HG03045 (cell line): ENCODE results near the gene SH3RF2.
A peak's percentile ranks its signal among the peaks of the same experiment; 100 is the strongest.
"Not testable (repeated sequence)": the region's sequence is repeated elsewhere in the genome, so short reads cannot be mapped to it uniquely, and the experiment has no call there.

Experiments used
- ATAC-seq: cut with Tn5 transposase; IDR thresholded peaks from one replicate; pipeline ENCODE4 v1.9.1; 2021; ENCODE audit warnings: mild to moderate bottlenecking, moderate library complexity; ENCODE audit not compliant: unreplicated experiment

SH3RF2 gene

GRCh38 chr5:146070746-146071145 lies 134.4 kb downstream of the SH3RF2 start:
- no peak for ATAC-seq

DNA sequence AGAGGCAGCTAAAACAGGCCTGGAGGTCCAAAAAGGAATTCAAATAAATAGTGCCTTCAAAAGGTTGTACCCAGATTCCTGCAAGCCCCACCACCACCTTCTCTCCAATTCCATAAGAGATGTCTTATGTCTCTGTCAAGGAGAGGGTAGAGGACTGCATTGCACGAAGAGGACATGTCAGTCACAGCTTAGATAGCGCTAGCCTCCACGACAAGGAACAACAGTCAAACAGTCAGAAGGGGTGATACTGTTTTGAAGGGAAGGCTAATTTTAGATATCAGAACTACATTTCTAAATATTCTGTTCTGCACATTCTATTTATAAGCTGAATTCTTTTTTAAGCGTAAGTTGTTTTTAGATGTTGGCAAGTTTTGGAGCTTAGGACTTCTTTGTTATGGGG lies 134.8 kb downstream of the SH3RF2 start:
- ATAC-seq, result no peak

- ATAC-seq, result no peak
Measured at GRCh38 chr5:146072595-146072994, 136.2 kb downstream of the SH3RF2 start.

DNA sequence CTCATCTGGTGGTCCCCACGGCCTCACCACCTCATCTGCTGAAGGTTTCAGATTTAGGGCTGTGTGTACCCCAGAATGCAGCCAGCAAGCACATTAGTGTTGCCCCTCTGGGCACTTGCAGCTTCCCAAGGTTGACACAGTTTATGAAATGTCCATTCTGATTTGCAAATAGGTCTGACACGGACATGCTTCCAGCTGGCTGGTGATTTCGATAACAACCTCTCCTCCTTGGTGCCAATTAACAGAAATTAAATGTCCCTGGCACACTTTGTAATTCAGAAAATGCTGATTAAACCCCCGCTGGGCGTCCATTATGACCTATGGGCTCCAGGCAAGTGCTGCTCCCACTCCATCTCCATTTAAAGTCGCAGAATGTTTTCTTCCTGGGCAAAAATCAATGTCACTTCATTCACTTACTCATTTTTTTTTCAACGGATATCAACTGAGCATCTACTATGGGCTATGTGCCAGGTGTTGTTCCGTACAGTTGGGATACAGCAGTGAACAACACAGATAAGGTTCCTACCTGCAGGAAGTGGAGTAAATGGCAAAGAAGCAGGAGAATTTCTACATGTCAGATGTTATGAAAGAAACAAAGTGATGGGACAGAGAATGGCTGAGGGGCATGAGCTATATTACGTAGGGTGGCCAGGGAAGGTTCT lies 137.0 kb downstream of the SH3RF2 start:
- ATAC-seq, result no peak

DNA sequence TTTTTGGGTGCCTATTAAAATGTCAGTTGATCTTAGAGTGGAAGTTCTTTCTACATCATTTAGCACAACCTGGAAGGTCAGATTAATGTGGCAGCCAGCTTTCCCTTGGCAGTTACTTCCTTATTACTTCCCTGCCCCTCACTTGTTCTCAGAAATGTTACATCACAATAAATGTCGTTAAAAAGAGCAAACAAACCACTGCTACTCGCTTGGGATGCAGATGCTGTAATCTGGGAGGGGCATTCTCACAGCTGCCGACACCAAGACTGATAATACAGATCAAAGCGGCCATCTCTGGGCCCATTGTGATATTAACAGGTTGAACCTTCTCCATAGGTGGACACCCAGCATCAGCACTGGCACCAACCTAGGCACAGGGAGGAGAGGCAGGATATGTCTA lies 139.7 kb downstream of the SH3RF2 start:
- no peak for ATAC-seq

- no peak for ATAC-seq
Measured at GRCh38 chr5:146076455-146076854, 140.1 kb downstream of the SH3RF2 start.

- ATAC-seq, result no peak
Measured at GRCh38 chr5:146078566-146078965, 142.2 kb downstream of the SH3RF2 start.

DNA sequence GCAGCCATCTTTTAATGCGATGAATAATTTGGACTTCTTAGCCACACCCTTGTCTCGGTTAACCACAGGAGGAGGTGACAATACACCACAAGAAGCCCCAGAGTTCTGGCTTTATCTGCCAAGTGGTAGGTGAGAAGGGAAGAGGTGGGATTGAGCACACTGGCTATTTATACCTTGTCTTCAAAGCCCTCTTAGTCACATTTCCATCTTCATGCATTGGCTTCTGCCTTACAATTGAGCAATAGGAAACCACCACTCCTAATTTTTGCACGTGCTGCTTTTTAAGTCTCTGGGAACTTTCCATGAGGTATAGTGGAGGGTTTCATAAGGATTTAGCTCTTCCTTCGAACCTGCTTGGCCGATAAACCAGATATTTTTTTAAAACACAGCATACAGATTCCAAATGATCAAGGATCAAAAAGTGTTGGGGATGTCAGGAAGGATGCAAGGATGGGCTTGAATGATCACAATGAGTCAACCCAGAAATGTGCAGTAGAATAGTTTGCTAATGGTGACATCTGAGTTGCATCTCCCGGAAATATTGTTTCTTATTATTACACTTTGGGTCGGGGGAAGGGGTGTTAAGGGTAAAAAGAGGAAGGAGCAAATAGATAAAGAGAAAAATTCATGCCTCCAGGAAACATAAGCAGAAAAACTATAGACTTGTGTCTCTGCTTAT lies 143.5 kb downstream of the SH3RF2 start:
- ATAC-seq, result no peak

- no peak for ATAC-seq
Measured at GRCh38 chr5:146081556-146081955, 145.2 kb downstream of the SH3RF2 start.

DNA sequence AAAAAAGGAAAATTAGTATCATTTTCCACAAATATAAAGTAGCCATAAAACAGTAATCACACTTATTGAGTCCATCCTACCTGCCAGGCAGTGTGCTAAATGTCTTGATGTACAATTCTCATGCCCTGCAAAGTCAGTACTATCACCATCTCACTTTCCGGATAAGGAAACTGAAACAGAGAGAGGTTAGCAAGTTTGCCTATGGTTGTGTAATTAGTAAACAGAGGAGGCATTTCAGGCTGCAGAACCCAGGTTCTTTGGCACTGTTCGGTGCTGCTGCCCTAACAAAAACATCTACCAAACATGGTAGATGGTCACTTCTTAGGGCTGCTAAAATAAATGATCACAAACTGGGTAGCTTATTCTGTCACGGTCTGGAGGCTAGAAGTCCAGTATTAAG lies 146.4 kb downstream of the SH3RF2 start:
- ATAC-seq, result peak; percentile 91

DNA sequence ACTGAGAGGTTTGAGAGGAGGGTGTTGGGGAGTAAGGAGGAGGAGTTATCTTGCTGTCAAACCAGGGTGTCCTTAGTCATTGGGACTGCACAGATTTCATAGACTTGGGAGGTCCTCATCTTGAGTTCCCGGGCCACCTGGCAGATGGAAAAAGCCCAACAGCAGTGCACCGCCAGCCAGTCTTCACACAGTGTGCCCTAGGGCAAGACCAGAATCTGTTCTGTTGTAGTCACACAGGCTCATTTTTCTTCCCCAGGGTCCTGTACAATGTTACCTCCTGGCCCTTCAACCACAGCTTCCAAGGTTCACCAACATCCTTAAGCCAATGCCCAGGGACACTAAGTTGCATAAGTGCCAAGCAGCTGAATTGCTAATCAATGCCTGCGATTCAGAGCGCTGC lies 148.0 kb downstream of the SH3RF2 start:
- ATAC-seq, result no peak

DNA sequence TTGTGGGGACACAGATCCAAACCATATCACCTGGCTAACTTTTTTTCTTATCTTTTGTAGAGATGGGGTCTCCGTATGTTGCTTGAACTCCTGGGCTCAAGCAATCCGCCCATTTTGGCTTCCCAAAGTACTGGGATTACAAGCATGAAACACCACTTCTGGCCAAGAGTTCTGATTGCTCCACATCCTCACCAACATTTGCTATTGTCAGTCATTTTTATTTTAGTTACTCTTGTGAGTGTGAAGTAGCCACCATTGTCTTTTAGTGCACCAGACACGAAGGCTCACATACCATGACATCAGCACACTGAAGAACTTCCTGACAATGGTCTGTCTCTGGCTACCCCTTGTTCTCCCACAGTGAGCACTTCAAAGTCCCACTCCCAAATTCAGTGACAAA lies 151.7 kb downstream of the SH3RF2 start:
- no peak for ATAC-seq

DNA sequence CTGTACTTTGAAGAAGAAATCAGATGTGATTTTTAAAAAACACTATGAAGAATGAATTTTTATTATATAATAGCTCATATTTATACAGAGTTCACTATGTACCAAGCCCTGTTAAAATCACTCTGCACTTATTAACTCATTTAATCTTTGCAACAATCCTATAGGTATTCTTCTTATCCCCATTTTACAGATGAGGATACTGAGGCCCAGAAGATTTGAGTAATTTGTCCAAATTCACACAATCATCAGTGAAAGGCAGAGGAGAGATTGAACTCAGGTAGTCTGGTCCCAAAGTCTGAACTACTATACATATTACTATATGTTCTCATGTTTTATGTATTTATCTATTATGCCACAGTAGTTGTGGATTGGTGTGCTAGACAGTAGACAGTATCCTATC lies 152.9 kb downstream of the SH3RF2 start:
- no peak for ATAC-seq

DNA sequence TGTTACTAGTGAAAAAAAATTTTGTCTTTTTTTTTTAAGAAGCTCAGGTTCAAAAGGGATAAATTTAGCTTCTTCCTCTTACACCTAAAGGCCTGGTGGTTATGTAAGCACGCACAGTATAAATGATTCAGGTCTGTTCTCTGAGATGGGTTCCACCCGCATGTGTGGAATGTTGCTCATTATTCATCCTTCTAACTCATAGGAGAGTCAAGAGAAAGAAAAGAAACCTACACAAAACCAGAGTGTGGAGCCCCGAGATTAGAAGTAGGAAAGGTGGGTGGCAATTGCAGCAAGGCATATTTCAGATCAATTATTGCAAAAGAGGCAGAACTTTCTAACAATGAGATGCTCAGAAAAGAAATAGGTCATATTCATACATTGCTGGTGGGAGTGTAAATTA lies 155.5 kb downstream of the SH3RF2 start:
- ATAC-seq, result no peak

DNA sequence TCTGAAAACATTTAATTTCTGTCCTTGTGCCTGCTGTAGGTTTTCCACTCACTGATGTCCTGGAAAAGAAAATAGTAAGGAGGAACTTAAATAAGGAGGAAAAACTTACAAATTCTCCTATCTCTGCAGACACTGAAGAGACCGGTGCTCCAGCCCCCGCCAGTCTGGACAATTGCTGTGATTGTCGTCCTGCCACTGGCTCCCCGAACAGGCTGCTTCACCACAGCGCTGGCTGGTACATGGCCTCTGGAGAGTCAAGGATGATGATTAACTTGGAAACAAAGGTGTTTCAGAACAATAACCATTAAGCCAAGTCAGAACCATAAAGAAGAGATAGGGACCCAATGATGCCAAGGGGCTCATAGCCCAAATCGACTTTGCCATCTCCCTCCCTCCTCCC lies 161.7 kb downstream of the SH3RF2 start:
- no peak for ATAC-seq

DNA sequence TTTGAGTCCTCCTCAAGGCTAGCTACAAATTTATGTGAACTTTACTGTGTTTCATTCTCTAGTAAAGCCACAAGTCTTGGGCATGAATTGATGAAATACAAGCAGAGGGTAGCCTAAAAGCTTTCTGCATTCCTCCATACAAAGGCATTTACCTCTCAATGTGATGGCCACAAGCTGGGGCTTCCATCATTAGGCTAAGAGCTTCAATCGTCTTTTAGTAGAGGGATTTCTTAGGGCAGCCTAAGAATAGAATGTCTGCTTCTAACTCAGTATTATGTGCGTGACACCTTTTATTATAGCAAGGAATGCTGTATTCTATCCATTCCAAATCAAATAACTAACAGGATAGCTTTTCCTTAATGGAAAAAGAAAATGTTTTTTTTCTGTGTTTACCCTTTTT lies 165.3 kb downstream of the SH3RF2 start:
- no peak for ATAC-seq

DNA sequence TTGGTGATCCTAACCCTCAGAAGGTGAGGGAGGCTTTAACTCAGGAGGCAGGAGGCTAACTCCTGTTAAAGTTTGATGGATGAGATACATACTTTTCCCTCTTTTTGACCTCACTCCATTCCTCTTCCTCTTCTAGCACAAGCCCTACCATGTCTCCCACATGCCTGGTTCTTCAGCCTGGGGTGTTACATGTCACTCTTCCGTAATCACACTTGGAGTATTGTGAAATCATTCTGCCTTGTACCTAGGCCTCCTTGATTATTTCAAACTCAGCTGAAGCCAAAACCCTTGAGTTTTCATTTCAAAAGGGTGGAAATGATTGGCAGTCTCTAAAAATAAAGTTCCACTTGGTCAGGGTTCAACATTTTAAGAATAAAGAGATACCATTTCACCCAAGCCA lies 167.2 kb downstream of the SH3RF2 start:
- ATAC-seq, result no peak

DNA sequence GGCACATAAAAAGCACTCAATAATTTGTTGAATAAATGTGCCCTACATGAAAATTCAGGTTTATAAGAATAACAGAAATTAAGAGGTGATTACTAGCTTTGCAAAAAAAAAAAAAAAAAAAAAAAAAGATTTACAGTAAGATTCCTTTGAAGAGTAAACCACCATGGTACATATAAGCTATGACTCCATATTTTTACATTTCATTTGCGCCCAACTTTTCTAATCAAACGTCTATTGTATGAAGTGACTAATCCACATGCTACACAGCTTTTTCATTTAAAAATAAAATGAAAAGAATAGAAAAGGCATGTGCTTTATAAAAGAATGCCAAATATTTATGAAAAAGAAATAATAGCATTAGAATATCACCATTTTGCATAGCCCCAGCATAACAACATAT lies 169.1 kb downstream of the SH3RF2 start, which contains the start of gene PLAC8L1:
Gene PLAC8L1 (minus strand): TSS at position 101 of the 400 bp plus-strand sequence. CDS start 1,266 bp downstream, outside the sequence.
- no peak for ATAC-seq

DNA sequence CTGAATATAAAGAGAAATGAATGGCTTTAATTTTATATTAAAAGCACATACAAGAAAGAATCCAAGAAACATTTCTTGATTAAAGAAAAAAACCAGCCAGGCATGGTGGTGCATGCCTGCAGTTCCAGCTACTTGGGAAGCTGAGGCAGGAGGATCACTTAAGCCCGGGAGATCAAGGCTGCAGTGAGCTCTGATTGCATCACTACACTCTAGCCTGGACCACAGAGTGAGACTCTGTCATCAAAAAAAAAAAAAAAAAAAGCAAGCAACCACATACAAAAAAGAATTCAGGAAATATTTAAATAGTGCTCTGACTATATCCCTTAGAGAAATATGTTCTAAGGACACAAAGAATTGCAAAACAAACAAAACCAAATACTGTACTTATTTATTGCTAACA lies 171.5 kb downstream of the SH3RF2 start:
- no peak for ATAC-seq

DNA sequence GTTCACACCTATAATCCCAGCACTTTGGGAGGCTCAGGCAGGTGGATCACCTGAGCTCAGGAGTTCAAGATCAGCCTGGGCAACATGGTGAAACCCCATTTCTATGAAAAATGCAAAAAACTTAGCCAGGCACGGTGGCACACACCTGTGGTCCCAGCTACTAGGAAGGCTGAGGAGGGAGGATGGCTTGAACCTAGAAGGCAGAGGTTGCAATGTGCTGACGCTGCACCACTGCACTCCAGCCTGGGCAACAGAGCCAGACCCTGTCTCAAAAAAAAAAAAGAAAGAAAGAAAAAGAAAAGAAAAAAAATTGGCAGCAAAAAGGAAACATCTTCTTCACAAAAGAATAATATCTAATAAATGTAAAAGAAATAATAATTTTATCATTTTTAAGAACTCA lies 172.5 kb downstream of the SH3RF2 start:
- not testable (repeated sequence) for ATAC-seq

DNA sequence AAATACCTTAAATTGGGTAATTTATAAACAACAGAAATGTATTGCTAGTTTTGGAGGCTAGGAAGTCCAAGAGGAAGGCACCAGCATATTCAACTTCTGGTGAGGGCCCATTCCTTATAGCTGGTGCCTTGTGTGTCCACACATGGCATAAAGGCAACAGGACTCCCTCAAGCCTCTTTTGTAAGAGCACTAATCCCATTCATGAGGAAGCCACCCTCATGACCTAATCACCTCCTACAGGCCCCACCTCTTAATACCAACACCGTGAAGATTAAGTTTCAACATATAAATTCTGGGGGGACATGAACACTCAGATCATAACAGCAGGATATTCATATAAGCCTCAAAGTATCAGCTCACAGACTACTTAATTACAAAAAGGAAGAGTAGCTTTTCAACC lies 173.0 kb downstream of the SH3RF2 start:
- ATAC-seq, result no peak

DNA sequence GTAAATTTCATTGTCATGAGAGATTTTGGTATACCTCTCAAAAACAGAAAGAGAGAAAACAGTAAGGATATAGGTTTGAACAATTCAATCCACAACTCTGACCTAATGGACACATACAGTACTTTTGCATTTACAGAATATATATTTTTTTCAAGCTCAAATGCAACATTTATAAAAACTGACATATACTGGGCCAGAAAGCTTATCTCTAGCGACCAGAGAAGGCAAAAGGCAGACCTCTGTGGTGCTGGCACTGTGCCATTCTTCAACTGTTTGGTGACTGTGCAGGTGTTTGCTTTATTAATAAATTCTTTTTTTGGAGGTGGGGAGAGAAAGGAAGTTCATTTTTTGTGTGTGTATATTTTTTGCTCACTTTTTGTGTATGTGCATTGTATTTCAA lies 175.0 kb downstream of the SH3RF2 start:
- ATAC-seq, result no peak

- ATAC-seq, result no peak
Measured at GRCh38 chr5:146112476-146112875, 176.1 kb downstream of the SH3RF2 start.
